GM12891 (cell line): ENCODE results near the gene DNAH8.
A peak's percentile ranks its signal among the peaks of the same experiment; 100 is the strongest.

Experiments
- DNase-seq: peaks from one replicate; pipeline ENCODE4 v3.0.0; 2011; ENCODE audit warnings: low spot score; ENCODE audit not compliant: insufficient read length
- FAIRE-seq: peaks from 2 replicates; lab custom pipeline; 2011; peaks lifted over from hg19 to GRCh38; lab: Jason Lieb, UNC
- PAX5 ChIP-seq: IDR thresholded peaks from 2 replicates; pipeline ENCODE4 v1.6.1; 2011; ENCODE audit warnings: low read length, moderate library complexity, mild to moderate bottlenecking; ENCODE audit not compliant: insufficient read depth, severe bottlenecking
- POLR2A ChIP-seq: IDR thresholded peaks from 2 replicates; pipeline ENCODE4 v1.6.1; 2011; ENCODE audit warnings: low read depth, low read length, control low read depth
- POLR2AphosphoS5 ChIP-seq: IDR thresholded peaks from 2 replicates; pipeline ENCODE4 v1.6.1; 2011; ENCODE audit warnings: low read depth, low read length, control low read depth
- POU2F2 ChIP-seq: IDR thresholded peaks from 2 replicates; pipeline ENCODE4 v1.6.1; 2011; ENCODE audit warnings: low read depth, mild to moderate bottlenecking, control low read depth, low read length, moderate library complexity
- SPI1 ChIP-seq: IDR thresholded peaks from 2 replicates; pipeline ENCODE4 v1.6.1; 2011; ENCODE audit warnings: low read depth, low read length, control low read depth
- TAF1 ChIP-seq: IDR thresholded peaks from 2 replicates; pipeline ENCODE4 v1.6.1; 2011; ENCODE audit warnings: low read depth, low read length, control low read depth

Gene DNAH8

DNA sequence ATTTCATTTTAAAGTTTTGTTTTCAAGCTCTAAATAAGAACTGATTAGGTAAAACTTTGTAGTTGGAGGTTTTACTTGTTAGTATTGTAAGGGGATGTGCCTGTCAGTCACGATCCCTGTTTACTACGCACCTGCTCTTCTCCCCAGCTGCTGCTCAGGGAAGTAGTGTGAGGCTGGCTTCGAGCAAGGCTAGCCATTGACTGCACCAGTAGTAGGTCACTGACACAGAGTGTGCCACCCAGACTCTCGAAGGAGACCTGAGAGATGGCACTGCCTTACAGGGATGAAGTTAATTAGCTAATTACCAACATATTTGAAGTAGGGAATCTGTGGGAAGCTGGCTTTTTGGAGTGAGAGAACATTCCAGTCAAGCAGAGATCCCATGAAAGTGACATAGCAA is 89.2 kb downstream of the DNAH8 start:
- no peak for TF ChIP-seq PAX5
- no peak for TF ChIP-seq SPI1
- no peak for TF ChIP-seq POLR2A
- TF ChIP-seq POLR2AphosphoS5, result no peak
- TF ChIP-seq POU2F2, result no peak
- TF ChIP-seq TAF1, result no peak
- FAIRE-seq (no peak), DNase-seq (no peak)

- no peak for DNase-seq
- no peak for TF ChIP-seq POLR2A
- TF ChIP-seq PAX5, result no peak
- no peak for TF ChIP-seq POLR2AphosphoS5
- TF ChIP-seq SPI1, result no peak
- no peak for TF ChIP-seq POU2F2
- TF ChIP-seq TAF1, result no peak
- FAIRE-seq, result no peak
Observed at GRCh38 chr6:38805127-38805655, 90.1 kb downstream of the DNAH8 start.

- TF ChIP-seq SPI1 (no peak), POLR2AphosphoS5 (no peak), PAX5 (no peak), TAF1 (no peak)
- DNase-seq, result no peak
- no peak for FAIRE-seq
Observed at GRCh38 chr6:38805692-38806091, 90.6 kb downstream of the DNAH8 start.

- no peak for DNase-seq
- FAIRE-seq, result peak; percentile 70
- TF ChIP-seq POLR2AphosphoS5, result no peak
- TF ChIP-seq POLR2A, result no peak
- TF ChIP-seq TAF1, result no peak
- TF ChIP-seq SPI1, result no peak
- no peak for TF ChIP-seq POU2F2
- TF ChIP-seq PAX5, result no peak
Observed at GRCh38 chr6:38806271-38806670, 91.2 kb downstream of the DNAH8 start.

- TF ChIP-seq TAF1 (no peak), SPI1 (no peak), PAX5 (no peak), POLR2AphosphoS5 (no peak), POLR2A (no peak), POU2F2 (no peak)
- no peak for DNase-seq
- FAIRE-seq, result no peak
Observed at GRCh38 chr6:38806833-38807232, 91.7 kb downstream of the DNAH8 start.

DNA sequence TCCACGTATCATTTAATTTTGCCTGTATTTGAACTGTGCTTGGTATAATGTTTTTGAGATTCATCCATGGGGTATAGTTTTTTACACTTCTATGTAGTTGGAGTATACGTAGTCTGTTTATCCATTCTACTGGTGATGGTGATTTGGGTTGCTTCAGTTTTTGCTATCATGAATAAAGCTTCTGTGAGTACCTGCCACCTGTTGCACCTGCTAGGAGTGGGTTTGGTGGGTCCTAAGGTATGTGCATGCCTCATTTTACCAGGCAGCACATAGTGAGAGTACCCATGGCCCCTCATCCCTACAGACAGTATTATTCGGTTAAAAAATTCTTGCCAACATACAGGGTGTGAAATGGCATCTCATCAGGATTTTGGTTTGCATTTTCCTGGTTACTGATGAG is 92.9 kb downstream of the DNAH8 start:
- FAIRE-seq (no peak), DNase-seq (no peak)
- TF ChIP-seq PAX5 (no peak), POLR2AphosphoS5 (no peak), POU2F2 (no peak), TAF1 (no peak)

- TF ChIP-seq POLR2AphosphoS5 (no peak), POU2F2 (no peak), TAF1 (no peak), PAX5 (no peak), POLR2A (no peak), SPI1 (no peak)
- FAIRE-seq (no peak), DNase-seq (no peak)
Observed at GRCh38 chr6:38813041-38813823, 98.1 kb downstream of the DNAH8 start.

DNA sequence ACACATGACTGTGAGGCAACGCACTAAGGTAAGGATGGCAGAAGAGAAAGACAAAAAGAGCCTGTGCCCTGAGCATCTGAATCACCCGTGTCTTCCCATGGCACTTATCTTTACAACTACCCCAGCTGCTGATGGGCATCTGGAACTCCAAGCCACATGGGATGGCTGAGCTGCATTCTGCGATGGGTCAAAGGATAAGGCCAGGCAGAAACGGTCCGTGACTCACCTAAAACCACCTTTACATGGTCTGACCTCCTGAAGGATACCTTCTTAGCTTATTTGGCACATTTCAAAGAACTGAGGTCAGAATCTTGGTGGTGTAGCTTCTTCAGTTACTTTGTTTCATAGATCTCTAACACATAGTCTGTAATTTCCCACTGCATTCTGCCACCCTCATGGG is 99.7 kb downstream of the DNAH8 start:
- DNase-seq, result no peak
- TF ChIP-seq POU2F2, result no peak
- TF ChIP-seq PAX5, result no peak
- no peak for TF ChIP-seq TAF1
- no peak for TF ChIP-seq POLR2AphosphoS5
- TF ChIP-seq SPI1, result no peak
- no peak for TF ChIP-seq POLR2A
- FAIRE-seq, result no peak

- DNase-seq (no peak), FAIRE-seq (no peak)
- TF ChIP-seq POLR2A, result no peak
- no peak for TF ChIP-seq TAF1
- no peak for TF ChIP-seq POLR2AphosphoS5
- TF ChIP-seq SPI1, result no peak
- no peak for TF ChIP-seq POU2F2
- TF ChIP-seq PAX5, result no peak
Observed at GRCh38 chr6:38815250-38815649, 100.1 kb downstream of the DNAH8 start.

DNA sequence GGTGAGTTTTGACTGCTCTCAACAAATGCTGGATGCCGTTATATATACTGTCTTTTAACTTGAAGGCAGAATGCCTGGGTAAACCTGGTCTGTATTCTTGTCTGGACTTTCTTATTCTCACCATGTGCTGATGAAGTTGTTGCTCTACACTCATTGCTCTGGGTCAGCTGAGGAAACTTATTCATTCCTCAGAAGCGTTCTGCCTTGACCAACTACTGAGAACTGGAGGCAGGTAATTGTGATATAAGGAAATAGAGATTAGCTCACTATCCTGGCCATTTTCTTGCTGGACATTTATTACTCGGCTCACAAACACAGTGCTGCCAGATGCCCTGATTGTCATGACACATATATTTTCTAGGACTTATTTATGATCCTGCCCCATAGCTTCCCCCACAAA is 103.6 kb downstream of the DNAH8 start:
- DNase-seq (no peak), FAIRE-seq (no peak)
- TF ChIP-seq POLR2AphosphoS5 (no peak), SPI1 (no peak), PAX5 (no peak), POLR2A (no peak), TAF1 (no peak), POU2F2 (no peak)

DNA sequence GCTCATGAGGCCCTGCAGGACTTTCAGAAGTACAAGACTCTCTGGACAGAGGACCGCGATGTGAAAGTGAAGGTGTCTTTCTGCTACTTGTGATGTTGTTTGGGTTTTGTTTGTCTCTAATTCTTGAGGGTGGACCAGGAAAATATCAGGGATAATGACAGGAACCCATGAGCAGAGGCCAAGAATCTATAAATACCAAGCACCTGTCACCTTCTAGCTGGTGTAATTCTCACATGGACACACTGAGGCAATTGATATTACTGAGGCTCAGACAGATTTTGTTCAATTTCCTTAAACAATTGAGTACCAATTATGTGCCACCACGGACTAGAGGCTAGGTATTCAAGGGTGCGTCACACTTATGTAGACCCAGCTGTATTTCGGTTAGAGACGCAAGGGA is 107.9 kb downstream of the DNAH8 start:
- TF ChIP-seq TAF1 (no peak), SPI1 (no peak), POLR2AphosphoS5 (no peak), PAX5 (no peak), POLR2A (no peak), POU2F2 (no peak)
- DNase-seq (no peak), FAIRE-seq (no peak)
